OCI-LY1 (cell line): ENCODE results near the gene CRYGD.

Experiments
- EZH2 ChIP-seq: fragments of 200-600 bp; sonication (generic), shearing (Covaris generic); IDR thresholded peaks from 2 replicates; pipeline ENCODE4 v1.8.0; 2017; ENCODE audit warnings: borderline replicate concordance, mixed run types, mild to moderate bottlenecking, antibody characterized with exemption, low read length, moderate library complexity, mixed read lengths
- TF ChIP-seq, protein P1 (sequence below): fragments of 200-600 bp; sonication (generic), shearing (Covaris generic); IDR thresholded peaks from 2 replicates; pipeline ENCODE4 v1.5.1; 2017; ENCODE audit warnings: mild to moderate bottlenecking, antibody characterized with exemption, low read length, moderate library complexity, mixed read lengths

DNA sequence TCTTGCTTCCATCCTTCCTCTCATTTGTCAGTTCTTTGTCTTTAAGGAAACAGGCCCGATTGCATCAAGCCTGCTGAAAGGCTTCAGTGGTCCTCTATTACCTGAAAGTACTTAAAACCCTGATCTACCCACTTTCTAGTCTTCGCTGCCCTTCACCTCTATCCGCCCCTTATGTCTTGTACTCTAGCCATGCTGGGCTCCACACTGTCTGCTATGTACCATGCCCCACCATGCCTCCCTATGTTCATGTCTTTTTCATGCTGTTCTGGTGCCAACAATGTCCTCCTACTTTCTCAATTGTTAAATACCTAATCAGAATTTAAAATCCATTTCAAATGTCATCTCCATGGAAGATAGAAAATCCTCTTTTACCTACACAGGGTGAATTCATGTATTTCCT lies 28.2 kb downstream of the CRYGD start:
- TF ChIP-seq, protein P1, sequence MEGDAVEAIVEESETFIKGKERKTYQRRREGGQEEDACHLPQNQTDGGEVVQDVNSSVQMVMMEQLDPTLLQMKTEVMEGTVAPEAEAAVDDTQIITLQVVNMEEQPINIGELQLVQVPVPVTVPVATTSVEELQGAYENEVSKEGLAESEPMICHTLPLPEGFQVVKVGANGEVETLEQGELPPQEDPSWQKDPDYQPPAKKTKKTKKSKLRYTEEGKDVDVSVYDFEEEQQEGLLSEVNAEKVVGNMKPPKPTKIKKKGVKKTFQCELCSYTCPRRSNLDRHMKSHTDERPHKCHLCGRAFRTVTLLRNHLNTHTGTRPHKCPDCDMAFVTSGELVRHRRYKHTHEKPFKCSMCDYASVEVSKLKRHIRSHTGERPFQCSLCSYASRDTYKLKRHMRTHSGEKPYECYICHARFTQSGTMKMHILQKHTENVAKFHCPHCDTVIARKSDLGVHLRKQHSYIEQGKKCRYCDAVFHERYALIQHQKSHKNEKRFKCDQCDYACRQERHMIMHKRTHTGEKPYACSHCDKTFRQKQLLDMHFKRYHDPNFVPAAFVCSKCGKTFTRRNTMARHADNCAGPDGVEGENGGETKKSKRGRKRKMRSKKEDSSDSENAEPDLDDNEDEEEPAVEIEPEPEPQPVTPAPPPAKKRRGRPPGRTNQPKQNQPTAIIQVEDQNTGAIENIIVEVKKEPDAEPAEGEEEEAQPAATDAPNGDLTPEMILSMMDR: no peak
- TF ChIP-seq EZH2: no peak
